GM12892 (cell line): ENCODE data around the gene ANTXR1.

Experiments
- POLR2A ChIP-seq: IDR thresholded peaks from 2 replicates; pipeline ENCODE4 v1.6.1; 2011; ENCODE audit warnings: low read depth, low read length, control low read depth
- POLR2AphosphoS5 ChIP-seq: IDR thresholded peaks from 2 replicates; pipeline ENCODE4 v1.6.1; 2011; ENCODE audit warnings: low read depth, low read length, control low read depth
- TAF1 ChIP-seq: IDR thresholded peaks from 2 replicates; pipeline ENCODE4 v1.6.1; 2011; ENCODE audit warnings: low read depth, mild to moderate bottlenecking, control low read depth, low read length, borderline replicate concordance

- TF ChIP-seq POLR2AphosphoS5 (no peak), POLR2A (no peak), TAF1 (no peak)
Observed at GRCh38 chr2:69088466-69088865, 75.5 kb downstream of the ANTXR1 start.
